K562 (cell line): ENCODE measurements around the gene TBC1D5. TPM values are rescaled to one million over a fixed set of nuclear protein-coding genes. Genes with fewer than 3 reads are reported as not detected.

Source experiments
- ATAC-seq: fragments of 200-7000 bp; cut with Tn5 transposase; 3 replicates; pipeline ENCODE4 v1.9.1; 2020; ENCODE audit warnings: moderate library complexity
- BruUV-seq: library from RNA; stranded (reverse); fragments of 400-500 nt; replicated peaks from 2 replicates; lab custom pipeline; 2021; lab: Mats Ljungman, UMichigan
- CTCF ChIA-PET: fragments of 300-600 bp; formaldehyde crosslinking; extraction: SDS; loops from one replicate; lab custom pipeline; 2021; ENCODE audit warnings: low intra/inter-chr PET ratio; lab: Yijun Ruan, JAX
- POLR2A ChIA-PET: fragments of 300-600, 350-650 bp; sonication (Branson Sonifier 250); formaldehyde crosslinking; extraction: SDS; loops from one replicate; lab custom pipeline; 2021; ENCODE audit warnings: antibody characterized with exemption, inconsistent platforms; lab: Yijun Ruan, JAX
- DNase-seq, 4 experiments: peaks; one replicate each; pipeline versions ENCODE4 v3.0.0 to v3.0.0-alpha.2; 2011 to 2018; ENCODE audit warnings: low spot score in 3 of 4, mixed read lengths in 3 of 4; ENCODE audit errors: extremely low read depth in 1 of 4
- FAIRE-seq: peaks from 2 replicates; lab custom pipeline; 2011; peaks lifted over from hg19 to GRCh38; lab: Jason Lieb, UNC
- H2AFZ ChIP-seq: 2 replicates; pipeline ENCODE4 v1.6.0; 2011; ENCODE audit warnings: low read depth, low read length, control low read depth, inconsistent platforms
- H3K27ac ChIP-seq: fragments of 200-600 bp; 3 replicates; pipeline ENCODE4 v1.8.0; 2011; ENCODE audit warnings: low read depth, mild to moderate bottlenecking, control low read depth, inconsistent platforms, low read length, moderate library complexity, mixed read lengths; ENCODE audit errors: extremely low read depth
- H3K27me3 ChIP-seq, 2 experiments: fragments of 300-600 bp in 1 of 2; 2 replicates in 1 of 2; 3 replicates in 1 of 2; pipeline versions ENCODE4 v1.6.0 to v1.8.0; 2011; ENCODE audit warnings: inconsistent platforms in 2 of 2, low read length in 2 of 2, mild to moderate bottlenecking in 1 of 2, mixed read lengths in 1 of 2, moderate library complexity in 1 of 2; ENCODE audit not compliant: control insufficient read depth in 2 of 2, insufficient read depth in 2 of 2
- H3K36me3 ChIP-seq: fragments of 300-600 bp; 3 replicates; pipeline ENCODE4 v1.8.0; 2011; ENCODE audit warnings: mild to moderate bottlenecking, low read length, inconsistent platforms; ENCODE audit not compliant: control insufficient read depth, insufficient read depth
- H3K4me1 ChIP-seq, 2 experiments: fragments of 200-600 bp in 1 of 2; replicated peaks in 1 of 2; 2 replicates in 1 of 2; 3 replicates in 1 of 2; pipeline versions ENCODE4 v1.5.1 to v1.8.0; 2011; ENCODE audit warnings: inconsistent platforms in 2 of 2, low read length in 2 of 2, mild to moderate bottlenecking in 1 of 2, mixed read lengths in 1 of 2, moderate library complexity in 1 of 2; ENCODE audit not compliant: control insufficient read depth in 2 of 2, insufficient read depth in 2 of 2
- H3K4me2 ChIP-seq: 2 replicates; pipeline ENCODE4 v1.6.1; 2011; ENCODE audit warnings: low read length, control low read depth, inconsistent platforms, mixed read lengths; ENCODE audit not compliant: insufficient read depth
- H3K4me3 ChIP-seq: fragments of 200-600 bp; sonication (generic), shearing (Covaris generic); 2 replicates; pipeline ENCODE4 v1.5.1; 2016; ENCODE audit warnings: control low read depth, inconsistent platforms
- H3K79me2 ChIP-seq: fragments of 200-600 bp; 3 replicates; pipeline ENCODE4 v1.8.0; 2011; ENCODE audit warnings: low read length, inconsistent platforms; ENCODE audit not compliant: control insufficient read depth, insufficient read depth
- H3K9ac ChIP-seq, 2 experiments: 2 replicates each; pipeline versions ENCODE4 v1.6.0 to v1.6.1; 2011; ENCODE audit warnings: low read depth in 2 of 2, low read length in 2 of 2, control low read depth in 1 of 2, inconsistent platforms in 1 of 2, mild to moderate bottlenecking in 1 of 2, mixed read lengths in 1 of 2; ENCODE audit not compliant: insufficient read depth in 1 of 2
- H3K9me1 ChIP-seq: one replicate; pipeline ENCODE4 v1.6.0; 2011; ENCODE audit warnings: inconsistent platforms, mild to moderate bottlenecking, low read length, moderate library complexity; ENCODE audit not compliant: control insufficient read depth, insufficient read depth
- H3K9me3 ChIP-seq: replicated peaks from 2 replicates; pipeline ENCODE4 v1.5.1; 2011; ENCODE audit warnings: low read depth, low read length, inconsistent platforms; ENCODE audit not compliant: control insufficient read depth, insufficient read depth
- H4K20me1 ChIP-seq: replicated peaks from 2 replicates; pipeline ENCODE4 v1.6.1; 2011; ENCODE audit warnings: low read length, inconsistent platforms, mixed read lengths; ENCODE audit not compliant: control insufficient read depth, insufficient read depth
- MTA2 ChIP-seq: fragments of 450-650 bp; IDR thresholded peaks from 2 replicates; pipeline ENCODE4 v1.6.1; 2016; ENCODE audit warnings: low read depth
- MXD1 ChIP-seq: fragments of 250-450 bp; sonication (Bioruptor Pico); IDR thresholded peaks from 2 replicates; pipeline ENCODE4 v1.8.0; 2021; ENCODE audit warnings: borderline replicate concordance, mild to moderate bottlenecking, moderate library complexity; ENCODE audit not compliant: poor library complexity, severe bottlenecking
- NFYB ChIP-seq: IDR thresholded peaks from 2 replicates; pipeline ENCODE4 v1.6.1; 2011; ENCODE audit warnings: mild to moderate bottlenecking, moderate library complexity; ENCODE audit not compliant: insufficient read length; ENCODE audit errors: extremely low read depth
- PRPF4 ChIP-seq: fragments of 200-400 bp; formaldehyde crosslinking; IDR thresholded peaks from one replicate; pipeline ENCODE4 v1.6.1; 2017; ENCODE audit warnings: low read length, low read depth, mild to moderate bottlenecking; ENCODE audit not compliant: insufficient read depth, poor library complexity, severe bottlenecking
- SNAPC5 ChIP-seq: fragments of 250-450 bp; sonication (Bioruptor Pico); IDR thresholded peaks from 2 replicates; pipeline ENCODE4 v1.8.0; 2021; ENCODE audit warnings: moderate library complexity, mild to moderate bottlenecking, inconsistent platforms
- SP1 ChIP-seq: sonication (generic); formaldehyde crosslinking; IDR thresholded peaks from 2 replicates; pipeline ENCODE4 v1.8.1; 2022; ENCODE audit warnings: mild to moderate bottlenecking, missing genetic modification reagents
- TAF15 ChIP-seq: fragments of 200-400 bp; formaldehyde crosslinking; IDR thresholded peaks from 2 replicates; pipeline ENCODE4 v1.6.1; 2017; ENCODE audit warnings: mild to moderate bottlenecking, low read depth, low read length, moderate library complexity
- WGBS: fragments of 100-300 bp; shearing (Covaris generic); methylation state at CpG from one replicate; pipeline ENCODE4 v1.1.6; 2016; ENCODE audit warnings: low coverage, mixed read lengths; ENCODE audit not compliant: insufficient coverage; ENCODE audit errors: missing lambda C conversion rate; 5-methylcytosine and 5-hydroxymethylcytosine counted together
- in situ Hi-C: fragments of 300-500 bp; cut with MboI; formaldehyde crosslinking; loops from 4 replicates; pipeline ENCODE4 v1.15.0; 2018; ENCODE audit warnings: inconsistent platforms, mixed read lengths
- intact Hi-C: fragments of 100-400 bp; cut with micrococcal nuclease; formaldehyde crosslinking; loops from 2 replicates; pipeline ENCODE4 v1.14.2; 2022
- polyA plus RNA-seq, 8 experiments: library from polyadenylated mRNA; depleted of rRNA in 4 of 8; stranded (reverse) in 5 of 8; unstranded in 3 of 8; fragments of >200 nt; fragmentation: Nextera tagmentation in 2 of 8; fragmentation: Illumina TruSeq in 1 of 8; extraction: Ambion mirVana in 2 of 8; extraction: Trizol in 1 of 8; gene quantifications; 2 replicates each; pipeline versions ENCODE4 v1.2.1 to v1.2.3, GENCODE V29; 2011 to 2014; ENCODE audit warnings: inconsistent platforms in 1 of 8, missing spikeins in 1 of 8
- total RNA-seq, 7 experiments: library from RNA; depleted of rRNA in 6 of 7; stranded (reverse); fragments of >200 nt in 6 of 7; fragmentation: Illumina TruSeq in 2 of 7; extraction: Trizol in 2 of 7; gene quantifications; 2 replicates each; pipeline versions ENCODE4 v1.2.1 to v1.2.3, GENCODE V29; 2011 to 2021; ENCODE audit warnings: low replicate concordance in 1 of 7
- TF ChIP-seq, protein P1 (sequence below): fragments of 250-450 bp; sonication (Bioruptor Pico); IDR thresholded peaks from 2 replicates; pipeline ENCODE4 v1.5.0; 2020; ENCODE audit warnings: mild to moderate bottlenecking, borderline replicate concordance
- TF ChIP-seq, protein P2 (sequence below): sonication (generic); formaldehyde crosslinking; IDR thresholded peaks from 2 replicates; pipeline ENCODE4 v1.4.0; 2020; ENCODE audit warnings: mild to moderate bottlenecking, missing genetic modification reagents
- TF ChIP-seq, protein P3 (sequence below), 2 experiments: IDR thresholded peaks; 2 replicates each; pipeline ENCODE4 v1.6.1; 2011; ENCODE audit warnings: borderline replicate concordance in 1 of 2, control low read depth in 1 of 2, low read depth in 1 of 2, low read length in 1 of 2, mild to moderate bottlenecking in 1 of 2, mixed read lengths in 1 of 2, moderate library complexity in 1 of 2; ENCODE audit not compliant: insufficient read depth in 1 of 2, insufficient read length in 1 of 2, poor library complexity in 1 of 2, severe bottlenecking in 1 of 2; ENCODE audit errors: extremely low read depth in 1 of 2

Gene TBC1D5
- total and polyA plus RNA-seq, 9 of the 15 experiments (the other 6 are each of a cell fraction or from before 2014, with no cell fraction given), result 2.9 to 38.1 (median 25.6) TPM

DNA sequence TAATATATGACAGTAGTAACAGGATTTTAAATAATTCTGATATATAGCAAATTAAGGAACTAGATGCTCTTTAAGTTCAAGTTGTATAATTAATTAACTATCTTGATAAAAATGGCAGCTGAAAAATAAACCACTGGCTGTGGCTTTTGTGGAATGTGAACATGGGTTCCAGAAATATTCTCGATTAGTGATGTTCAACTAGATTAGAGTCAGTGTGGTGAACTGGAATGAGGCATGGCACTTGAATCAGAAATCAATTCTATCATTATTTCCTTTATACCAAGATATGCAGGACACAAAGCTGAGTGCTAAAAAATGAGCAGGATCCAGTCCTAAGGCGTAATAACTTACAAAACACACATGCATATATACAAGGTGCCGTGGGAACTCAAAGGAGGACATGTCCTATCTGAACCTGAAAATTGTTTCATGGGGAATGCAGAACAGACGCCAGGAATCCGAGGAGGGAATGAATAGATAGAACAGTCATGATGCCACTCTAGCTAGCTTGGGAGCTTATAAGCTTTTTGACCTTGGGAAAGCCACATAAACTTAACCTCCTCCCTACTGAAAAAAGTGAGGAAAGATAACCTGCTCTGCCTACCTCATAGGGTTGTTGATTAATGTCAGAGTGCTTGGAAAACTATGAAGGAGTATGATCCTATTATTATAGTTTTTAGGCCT, 455.3 kb downstream of the TBC1D5 start:
- ChIA-PET POLR2A (interaction anchor here (1.2 to 1.6 kb wide), 3 partner anchors 11 to 29 kb away, joined by 3 to 5 read pairs (median 4); no protein-coding TSS in a partner anchor), CTCF (no interaction called here)
- no TSS peak for BruUV-seq
- Histone ChIP-seq H3K4me2 (no peak overlapping the region), H2AFZ (no peak overlapping the region), H4K20me1 (no peaks in the 10 kb centered on the region), H3K79me2 (no peaks in the 10 kb centered on the region), H3K27me3 (no peaks in the 10 kb centered on the region), H3K27ac (no peak overlapping the region), H3K9ac (no peak overlapping the region), H3K4me1 (peaks cover 0 to 3% of the 10 kb centered on the region in 2 experiments; a peak in 1 of 5 replicates), H3K36me3 (no peaks in the 10 kb centered on the region), H3K9me1 (no peaks in the 10 kb centered on the region), H3K9me3 (no peaks in the 10 kb centered on the region), H3K4me3 (no peak overlapping the region)
- 26% methylated on average over 5 of the region's 5 CpGs for WGBS
- DNase-seq (no peak), ATAC-seq (no peak), FAIRE-seq (no peak)
- in situ Hi-C loops (no loop called here), intact Hi-C loops (no loop called here)
- TF ChIP-seq SNAPC5 (CRISPR knock-in tag), result no peak
- TF ChIP-seq, protein P1, sequence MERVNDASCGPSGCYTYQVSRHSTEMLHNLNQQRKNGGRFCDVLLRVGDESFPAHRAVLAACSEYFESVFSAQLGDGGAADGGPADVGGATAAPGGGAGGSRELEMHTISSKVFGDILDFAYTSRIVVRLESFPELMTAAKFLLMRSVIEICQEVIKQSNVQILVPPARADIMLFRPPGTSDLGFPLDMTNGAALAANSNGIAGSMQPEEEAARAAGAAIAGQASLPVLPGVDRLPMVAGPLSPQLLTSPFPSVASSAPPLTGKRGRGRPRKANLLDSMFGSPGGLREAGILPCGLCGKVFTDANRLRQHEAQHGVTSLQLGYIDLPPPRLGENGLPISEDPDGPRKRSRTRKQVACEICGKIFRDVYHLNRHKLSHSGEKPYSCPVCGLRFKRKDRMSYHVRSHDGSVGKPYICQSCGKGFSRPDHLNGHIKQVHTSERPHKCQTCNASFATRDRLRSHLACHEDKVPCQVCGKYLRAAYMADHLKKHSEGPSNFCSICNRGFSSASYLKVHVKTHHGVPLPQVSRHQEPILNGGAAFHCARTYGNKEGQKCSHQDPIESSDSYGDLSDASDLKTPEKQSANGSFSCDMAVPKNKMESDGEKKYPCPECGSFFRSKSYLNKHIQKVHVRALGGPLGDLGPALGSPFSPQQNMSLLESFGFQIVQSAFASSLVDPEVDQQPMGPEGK, result no peak
- no peak for TF ChIP-seq SP1
- no peak for TF ChIP-seq PRPF4
- no peak for TF ChIP-seq NFYB
- TF ChIP-seq MTA2, result no peak
- TF ChIP-seq, protein P2, sequence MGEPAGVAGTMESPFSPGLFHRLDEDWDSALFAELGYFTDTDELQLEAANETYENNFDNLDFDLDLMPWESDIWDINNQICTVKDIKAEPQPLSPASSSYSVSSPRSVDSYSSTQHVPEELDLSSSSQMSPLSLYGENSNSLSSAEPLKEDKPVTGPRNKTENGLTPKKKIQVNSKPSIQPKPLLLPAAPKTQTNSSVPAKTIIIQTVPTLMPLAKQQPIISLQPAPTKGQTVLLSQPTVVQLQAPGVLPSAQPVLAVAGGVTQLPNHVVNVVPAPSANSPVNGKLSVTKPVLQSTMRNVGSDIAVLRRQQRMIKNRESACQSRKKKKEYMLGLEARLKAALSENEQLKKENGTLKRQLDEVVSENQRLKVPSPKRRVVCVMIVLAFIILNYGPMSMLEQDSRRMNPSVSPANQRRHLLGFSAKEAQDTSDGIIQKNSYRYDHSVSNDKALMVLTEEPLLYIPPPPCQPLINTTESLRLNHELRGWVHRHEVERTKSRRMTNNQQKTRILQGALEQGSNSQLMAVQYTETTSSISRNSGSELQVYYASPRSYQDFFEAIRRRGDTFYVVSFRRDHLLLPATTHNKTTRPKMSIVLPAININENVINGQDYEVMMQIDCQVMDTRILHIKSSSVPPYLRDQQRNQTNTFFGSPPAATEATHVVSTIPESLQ (CRISPR knock-in tag), result no peak
- TF ChIP-seq, protein P3, sequence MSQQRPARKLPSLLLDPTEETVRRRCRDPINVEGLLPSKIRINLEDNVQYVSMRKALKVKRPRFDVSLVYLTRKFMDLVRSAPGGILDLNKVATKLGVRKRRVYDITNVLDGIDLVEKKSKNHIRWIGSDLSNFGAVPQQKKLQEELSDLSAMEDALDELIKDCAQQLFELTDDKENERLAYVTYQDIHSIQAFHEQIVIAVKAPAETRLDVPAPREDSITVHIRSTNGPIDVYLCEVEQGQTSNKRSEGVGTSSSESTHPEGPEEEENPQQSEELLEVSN (IDR thresholded peaks at IDR 0.05; ENCODE audit: borderline replicate concordance in 1 of 2, extremely low read depth in 1 of 2, insufficient read depth in 1 of 2, insufficient read length in 1 of 2, low read depth in 1 of 2, low read length in 1 of 2, poor library complexity in 1 of 2, severe bottlenecking in 1 of 2), result no peak
- TF ChIP-seq MXD1 (CRISPR knock-in tag), result no peak
- TF ChIP-seq TAF15, result no peak
